SU-DHL-6 (cell line): ENCODE measurements around the gene MSX2.

Experiments
- EZH2phosphoT487 ChIP-seq: fragments of 200-600 bp; sonication (generic), shearing (Covaris generic); conservative IDR thresholded peaks from 2 replicates; pipeline ENCODE4 v1.6.1; 2018; ENCODE audit warnings: mild to moderate bottlenecking, antibody characterized with exemption, low read length, moderate library complexity, mixed read lengths
- TF ChIP-seq, protein P1 (sequence below): fragments of 200-600 bp; sonication (generic); IDR thresholded peaks from one replicate; pipeline ENCODE4 v1.5.1; 2017; ENCODE audit warnings: antibody characterized with exemption, mild to moderate bottlenecking, low read length, moderate library complexity; ENCODE audit not compliant: insufficient read depth, poor library complexity, severe bottlenecking

- TF ChIP-seq, protein P1, sequence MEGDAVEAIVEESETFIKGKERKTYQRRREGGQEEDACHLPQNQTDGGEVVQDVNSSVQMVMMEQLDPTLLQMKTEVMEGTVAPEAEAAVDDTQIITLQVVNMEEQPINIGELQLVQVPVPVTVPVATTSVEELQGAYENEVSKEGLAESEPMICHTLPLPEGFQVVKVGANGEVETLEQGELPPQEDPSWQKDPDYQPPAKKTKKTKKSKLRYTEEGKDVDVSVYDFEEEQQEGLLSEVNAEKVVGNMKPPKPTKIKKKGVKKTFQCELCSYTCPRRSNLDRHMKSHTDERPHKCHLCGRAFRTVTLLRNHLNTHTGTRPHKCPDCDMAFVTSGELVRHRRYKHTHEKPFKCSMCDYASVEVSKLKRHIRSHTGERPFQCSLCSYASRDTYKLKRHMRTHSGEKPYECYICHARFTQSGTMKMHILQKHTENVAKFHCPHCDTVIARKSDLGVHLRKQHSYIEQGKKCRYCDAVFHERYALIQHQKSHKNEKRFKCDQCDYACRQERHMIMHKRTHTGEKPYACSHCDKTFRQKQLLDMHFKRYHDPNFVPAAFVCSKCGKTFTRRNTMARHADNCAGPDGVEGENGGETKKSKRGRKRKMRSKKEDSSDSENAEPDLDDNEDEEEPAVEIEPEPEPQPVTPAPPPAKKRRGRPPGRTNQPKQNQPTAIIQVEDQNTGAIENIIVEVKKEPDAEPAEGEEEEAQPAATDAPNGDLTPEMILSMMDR: no peak
- TF ChIP-seq EZH2phosphoT487: no peak
Measured at GRCh38 chr5:174698156-174698555, 26.2 kb upstream of the MSX2 start.
